Activated effector memory CD4-positive, alpha-beta T cell treated with anti-CD3 and anti-CD28 coated beads, Interleukin-2, amount 50 U/mL, for 16 hours (primary cell): ENCODE measurements around the gene BID.

ENCODE experiments used
- DNase-seq: peaks from one replicate; pipeline ENCODE4 v3.0.0-alpha.2; 2020

The BID gene

DNA sequence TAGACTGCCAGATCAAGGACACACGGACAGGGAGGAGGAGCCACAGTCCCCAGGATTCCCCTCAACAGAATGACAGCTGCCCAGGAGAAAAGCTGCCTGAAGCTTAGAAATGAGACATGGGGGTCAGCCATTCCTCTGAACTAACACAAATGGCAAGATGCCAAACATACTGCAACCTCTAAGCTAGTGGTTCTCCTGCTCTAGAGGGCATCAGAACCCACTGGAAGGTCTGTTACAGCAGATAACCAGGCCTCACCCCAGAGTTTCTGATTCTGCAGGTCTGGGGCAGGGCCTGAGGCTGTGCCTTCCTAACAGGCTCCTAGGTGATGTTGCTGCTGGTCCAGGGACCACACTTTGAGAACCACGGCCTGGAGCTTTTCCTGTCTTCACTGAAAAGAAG lies 28.6 kb upstream of the BID start:
- DNase-seq, result no peak

GRCh38 chr22:17802411-17802810 lies 28.1 kb upstream of the BID start:
- DNase-seq, result no peak

- no peak for DNase-seq
Observed at GRCh38 chr22:17797721-17798559, 23.7 kb upstream of the BID start.

- DNase-seq, result no peak
Observed at GRCh38 chr22:17796695-17797094, 22.4 kb upstream of the BID start.

DNA sequence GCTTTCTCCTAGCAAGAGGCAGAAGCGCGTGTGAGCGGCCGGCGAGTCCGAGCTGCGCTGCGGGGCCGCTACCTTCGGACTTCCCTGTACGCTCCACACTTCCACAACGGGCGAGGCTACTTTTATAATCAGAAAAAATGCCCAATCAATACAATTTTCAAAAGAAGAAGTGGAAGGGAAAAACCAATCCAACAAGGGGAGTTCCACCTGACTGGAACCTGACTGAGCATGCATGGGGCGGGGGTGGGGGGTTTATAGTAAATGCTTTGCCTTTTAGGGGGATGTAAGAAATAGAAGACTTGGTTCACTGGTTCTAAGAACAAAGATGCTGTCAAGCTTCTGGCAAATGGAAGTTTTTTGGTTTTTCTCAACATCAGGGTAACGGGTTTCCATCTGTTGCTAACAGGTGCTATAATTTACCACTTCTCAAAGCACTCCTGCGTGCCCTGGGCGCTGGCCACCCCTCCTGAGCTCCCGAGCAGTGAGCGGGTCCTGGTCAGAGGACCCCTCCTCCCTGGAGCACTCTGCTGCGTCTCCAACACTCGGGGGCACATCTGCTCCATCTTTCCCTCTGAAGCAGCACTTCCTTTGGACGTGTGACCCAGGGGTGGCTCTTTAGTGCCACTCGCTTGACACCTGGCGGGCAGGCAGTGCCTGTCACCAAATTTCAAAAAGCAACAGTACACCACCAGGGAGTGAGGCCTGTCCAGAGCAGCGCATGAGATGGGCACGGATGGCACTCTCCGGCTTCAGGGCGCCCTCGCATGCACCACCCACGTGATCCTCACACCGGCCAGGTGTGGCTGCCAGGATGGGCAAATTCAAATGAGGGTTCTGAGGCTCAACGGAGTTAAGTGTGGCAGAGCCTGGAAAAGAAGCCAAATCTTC lies 21.6 kb upstream of the BID start:
- DNase-seq, result no peak

GRCh38 chr22:17794726-17795542 lies 20.7 kb upstream of the BID start:
- no peak for DNase-seq

DNA sequence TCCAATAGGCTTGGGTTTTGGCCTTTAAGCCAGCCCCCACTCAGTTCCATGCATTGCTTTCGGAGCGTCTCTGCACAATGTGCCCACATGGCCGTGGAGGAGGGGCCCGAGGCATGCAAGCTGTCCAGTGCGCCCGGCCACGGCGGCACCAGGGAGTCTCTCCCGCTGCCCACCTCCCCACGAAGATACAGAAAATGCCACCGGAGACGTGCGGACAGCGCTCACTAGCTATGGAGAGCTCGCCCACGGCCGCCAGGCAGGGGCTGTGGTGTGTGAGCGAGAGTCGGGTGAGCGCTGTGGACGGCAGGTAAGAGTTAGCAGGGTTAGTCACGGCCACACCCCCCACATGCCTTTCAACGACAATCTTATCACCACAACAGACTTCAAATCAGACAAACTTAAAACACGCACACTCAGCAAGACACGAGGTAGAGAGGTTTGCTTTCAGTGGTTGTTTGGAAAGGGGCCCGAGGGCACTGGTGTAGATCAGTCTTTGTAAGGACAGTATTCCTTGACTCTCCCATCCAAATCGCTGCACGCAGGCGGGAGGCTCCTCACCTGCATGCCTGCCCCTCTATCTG lies 18.7 kb upstream of the BID start:
- no peak for DNase-seq

- no peak for DNase-seq
Observed at GRCh38 chr22:17792299-17792698, 18.0 kb upstream of the BID start.

- DNase-seq, result peak; percentile 58
Observed at GRCh38 chr22:17791196-17791595, 16.9 kb upstream of the BID start.

GRCh38 chr22:17789379-17790200 lies 15.3 kb upstream of the BID start:
- DNase-seq, result no peak

- DNase-seq, result no peak
Observed at GRCh38 chr22:17788528-17789378, 14.5 kb upstream of the BID start.

DNA sequence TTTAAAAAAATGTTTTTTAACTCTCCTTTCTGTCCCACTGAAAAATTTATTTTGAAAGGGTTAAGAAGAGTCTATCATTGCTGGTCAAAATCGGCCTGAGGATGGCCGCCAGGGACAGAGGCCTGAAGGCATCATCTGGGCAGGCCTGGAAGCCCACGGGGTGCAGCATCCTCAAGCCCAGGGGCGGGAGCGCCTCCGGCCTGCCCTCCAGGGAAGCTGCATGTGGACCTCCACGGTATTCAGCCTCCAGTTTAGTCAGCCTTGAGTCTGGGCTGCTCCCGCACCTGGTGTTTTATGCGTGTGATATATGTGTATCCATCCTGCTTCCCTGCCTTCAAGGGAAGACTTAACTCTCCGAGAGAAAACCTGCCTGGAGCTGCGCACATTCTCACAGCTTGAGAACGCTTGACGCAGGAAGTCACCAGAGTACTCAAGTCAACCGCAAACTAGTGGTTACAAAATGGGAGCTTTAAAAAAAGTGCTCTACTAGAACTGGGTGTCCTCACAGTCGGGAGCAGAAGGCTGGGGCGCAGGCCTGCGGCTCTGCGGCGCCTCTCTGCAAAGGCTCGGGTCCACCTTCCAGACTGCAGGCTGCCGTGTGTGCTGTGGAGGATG lies 13.6 kb upstream of the BID start:
- no peak for DNase-seq

- DNase-seq, result no peak
Observed at GRCh38 chr22:17787241-17787640, 13.0 kb upstream of the BID start.

DNA sequence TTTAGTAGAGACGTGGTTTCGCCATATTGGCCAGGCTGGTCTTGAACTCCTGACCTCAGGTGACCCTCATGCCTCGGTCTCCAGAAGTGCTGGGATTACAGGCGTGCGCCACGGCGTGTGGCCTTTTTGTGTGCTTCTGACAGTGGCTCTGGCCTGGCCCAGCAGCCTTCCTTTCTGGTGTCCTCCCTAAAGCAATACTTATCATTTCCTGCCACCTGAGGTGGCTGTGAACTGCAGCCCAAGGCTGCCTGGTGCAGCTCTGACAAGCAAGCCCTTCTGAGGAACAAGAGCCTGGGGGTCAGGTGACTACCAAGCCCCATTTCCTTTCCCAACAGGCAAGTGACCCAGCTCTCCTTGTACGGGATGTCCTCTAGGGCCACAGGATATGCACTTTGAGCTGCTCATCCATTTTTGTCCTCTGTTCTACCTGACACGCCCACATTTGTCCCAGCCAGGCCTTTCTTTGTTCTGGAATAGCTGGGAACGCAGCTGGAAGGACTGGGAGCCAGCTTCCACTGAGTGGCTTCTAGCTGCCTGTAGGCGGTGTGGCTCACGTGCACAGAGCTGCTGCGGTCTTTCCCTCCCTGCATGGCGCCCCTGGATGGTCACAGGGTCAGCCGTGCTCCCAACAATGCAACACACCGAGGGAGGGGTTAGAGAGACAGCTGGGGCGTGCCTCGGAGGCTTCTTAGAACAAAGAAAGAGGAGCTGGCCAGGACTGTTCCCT lies 12.3 kb upstream of the BID start:
- DNase-seq, result no peak

DNA sequence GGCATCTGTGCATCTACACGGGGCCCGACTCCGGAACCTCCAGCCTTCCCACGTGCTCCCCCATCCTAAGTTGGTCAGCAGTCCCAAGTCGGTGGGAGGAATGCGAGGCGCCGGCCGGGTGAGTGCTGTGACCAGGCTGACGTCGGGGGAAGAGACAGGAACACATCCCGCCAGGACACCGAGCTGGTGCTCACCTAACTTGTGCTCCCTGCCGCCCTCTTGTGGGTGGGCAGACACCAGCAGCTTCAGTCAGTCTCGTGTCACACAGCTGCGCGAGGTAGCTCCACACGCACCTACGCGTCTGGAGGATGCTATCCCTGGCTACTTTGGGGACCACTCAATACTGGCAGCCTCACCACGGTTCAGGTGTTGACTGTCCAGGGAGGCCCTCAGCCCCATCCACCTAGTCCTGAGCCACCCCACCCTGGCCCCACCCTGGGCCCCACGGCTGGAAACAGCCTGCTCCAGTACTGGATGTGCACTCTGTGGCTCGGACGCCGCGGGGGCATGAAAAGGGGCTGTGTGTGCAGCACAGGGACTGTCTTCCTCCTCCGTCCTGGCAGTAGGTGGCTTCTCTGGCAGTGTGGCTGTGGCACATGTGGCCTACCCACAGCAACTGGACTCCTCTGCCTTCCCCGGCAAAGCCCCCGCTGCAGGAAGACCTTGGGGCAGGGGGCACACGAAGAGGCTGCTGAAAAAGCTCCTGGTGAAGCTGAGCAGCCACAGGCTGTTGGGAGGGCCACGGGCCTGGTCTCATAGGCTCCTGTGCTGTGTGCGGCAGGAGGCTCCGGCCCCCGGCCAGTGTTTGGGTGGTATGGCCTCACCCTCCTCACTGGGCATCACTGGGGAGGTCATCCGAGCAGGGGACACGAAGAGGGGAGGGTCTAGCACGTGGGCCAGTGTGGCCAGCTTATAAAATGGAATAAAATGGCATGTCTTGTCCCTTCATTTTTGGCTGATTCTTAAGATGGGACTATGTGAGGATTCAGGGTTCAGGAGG lies 11.2 kb upstream of the BID start:
- DNase-seq, result peak; percentile 88

DNA sequence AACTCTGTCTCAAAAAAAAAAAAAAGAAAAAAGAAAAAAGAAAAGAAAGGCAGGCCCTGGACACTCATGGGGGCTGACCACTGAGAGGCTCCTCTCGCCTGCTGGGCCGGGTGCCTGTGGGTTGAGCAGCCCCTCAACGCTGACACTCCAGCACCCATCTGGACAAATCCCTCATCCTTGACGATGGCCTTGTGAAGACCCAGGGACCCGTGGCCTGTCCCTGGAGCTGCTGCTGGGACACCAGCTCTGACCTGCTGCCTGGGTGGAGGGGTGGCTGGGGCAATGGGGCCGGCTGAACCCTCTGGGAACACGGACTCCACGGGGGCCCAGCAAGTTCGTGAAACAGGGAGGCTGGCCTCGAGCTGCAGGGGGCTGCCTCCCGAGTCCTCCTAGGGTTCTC lies 10.5 kb upstream of the BID start:
- no peak for DNase-seq

- DNase-seq, result no peak
Observed at GRCh38 chr22:17783773-17784480, 9.7 kb upstream of the BID start.

DNA sequence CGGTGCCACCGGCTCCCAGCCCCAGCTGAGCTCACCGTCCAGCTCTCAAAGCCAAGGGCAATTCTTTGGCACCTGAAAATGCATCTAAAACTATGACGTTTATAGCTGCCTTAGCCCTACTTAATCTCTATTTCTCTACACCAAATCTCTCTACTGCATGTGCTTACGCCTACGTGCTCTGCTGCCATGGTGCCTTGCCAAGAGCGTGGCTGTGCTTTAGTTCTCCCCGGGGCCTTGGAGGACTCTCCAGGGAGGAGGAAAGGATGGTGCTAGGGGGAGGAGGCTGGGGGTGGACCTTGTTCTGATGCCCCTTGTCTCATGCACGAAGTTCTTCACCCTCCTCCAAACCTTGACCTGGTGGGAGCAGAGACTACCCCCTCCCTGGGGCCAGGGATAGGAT lies 9.0 kb upstream of the BID start:
- no peak for DNase-seq
